K562 (cell line): ENCODE measurements around the gene ZNF865. TPM values are rescaled to one million over a fixed set of nuclear protein-coding genes. Genes with fewer than 3 reads are reported as not detected.

Experiments used
- ARID1B ChIP-seq: fragments of 450-650 bp; IDR thresholded peaks from 2 replicates; pipeline ENCODE4 v1.6.1; 2016; ENCODE audit warnings: antibody characterized with exemption, mild to moderate bottlenecking, inconsistent platforms
- EGR1 ChIP-seq: fragments of 450-650 bp; conservative IDR thresholded peaks from 2 replicates; pipeline ENCODE4 v1.6.1; 2017; ENCODE audit warnings: mild to moderate bottlenecking
- FOXJ2 ChIP-seq: fragments of 200-800 bp; sonication (Bioruptor generic); IDR thresholded peaks from 2 replicates; pipeline ENCODE4 v1.6.1; 2016; ENCODE audit warnings: missing genetic modification characterization, missing compliant biosample characterization
- FOXK2 ChIP-seq, 2 experiments: fragments of 450-650 bp; IDR thresholded peaks in 1 of 2; conservative IDR thresholded peaks in 1 of 2; 2 replicates each; pipeline ENCODE4 v1.6.1; 2016; ENCODE audit warnings: low read depth in 2 of 2, mild to moderate bottlenecking in 1 of 2
- GABPB1 ChIP-seq: sonication (generic); formaldehyde crosslinking; IDR thresholded peaks from 2 replicates; pipeline ENCODE4 v1.8.0; 2022; ENCODE audit warnings: mild to moderate bottlenecking, missing genetic modification reagents
- GTF2E2 ChIP-seq: fragments of 200-800 bp; sonication (Bioruptor generic); IDR thresholded peaks from 2 replicates; pipeline ENCODE4 v1.6.1; 2016; ENCODE audit warnings: missing genetic modification characterization, missing compliant biosample characterization
- HMGN3 ChIP-seq: IDR thresholded peaks from 2 replicates; pipeline ENCODE4 v1.6.1; 2011; ENCODE audit warnings: borderline replicate concordance, low read depth, mild to moderate bottlenecking, mixed read lengths, low read length; ENCODE audit not compliant: insufficient read length; ENCODE audit errors: extremely low read depth
- KLF16 ChIP-seq: IDR thresholded peaks from 2 replicates; pipeline ENCODE4 v1.6.1; 2016; ENCODE audit warnings: antibody characterized with exemption
- MAFF ChIP-seq: IDR thresholded peaks from 2 replicates; pipeline ENCODE4 v1.6.1; 2012; ENCODE audit warnings: low read length, improper control_type of control experiment
- NUFIP1 ChIP-seq: fragments of 450-650 bp; IDR thresholded peaks from 2 replicates; pipeline ENCODE4 v1.6.1; 2018; ENCODE audit not compliant: partially characterized antibody
- POLR2G ChIP-seq: fragments of 200-400 bp; formaldehyde crosslinking; IDR thresholded peaks from 2 replicates; pipeline ENCODE4 v1.6.1; 2017; ENCODE audit warnings: low read depth, mild to moderate bottlenecking, antibody characterized with exemption, low read length, moderate library complexity
- RBBP5 ChIP-seq: fragments of 200-600 bp; sonication (generic); IDR thresholded peaks from 2 replicates; pipeline ENCODE4 v1.6.1; 2012; ENCODE audit warnings: borderline replicate concordance, mild to moderate bottlenecking, low read length, control low read depth, inconsistent platforms; ENCODE audit not compliant: insufficient read depth, poor library complexity, severe bottlenecking
- SAP30 ChIP-seq: fragments of 200-600 bp; sonication (generic); IDR thresholded peaks from 2 replicates; pipeline ENCODE4 v1.6.1; 2012; ENCODE audit warnings: borderline replicate concordance, low read depth, mild to moderate bottlenecking, moderate library complexity, low read length, control low read depth, inconsistent platforms; ENCODE audit not compliant: insufficient read depth, poor library complexity, severe bottlenecking
- SMARCE1 ChIP-seq: fragments of 450-650 bp; IDR thresholded peaks from 2 replicates; pipeline ENCODE4 v1.7.1; 2016; ENCODE audit warnings: mild to moderate bottlenecking
- TAF7 ChIP-seq: fragments of 450-650 bp; IDR thresholded peaks from 2 replicates; pipeline ENCODE4 v1.6.1; 2016; ENCODE audit warnings: missing genetic modification characterization, missing compliant biosample characterization
- YY1 ChIP-seq, 3 experiments: IDR thresholded peaks; 2 replicates each; pipeline ENCODE4 v1.6.1; 2011; ENCODE audit warnings: low read length in 2 of 3, mild to moderate bottlenecking in 2 of 3, moderate library complexity in 2 of 3, borderline replicate concordance in 1 of 3, control low read depth in 1 of 3, low read depth in 1 of 3; ENCODE audit not compliant: insufficient read depth in 3 of 3, insufficient replicate concordance in 2 of 3, control insufficient read depth in 1 of 3, insufficient read length in 1 of 3; ENCODE audit errors: extremely low read depth in 1 of 3
- ZNF584 ChIP-seq: fragments of 200-800 bp; sonication (Bioruptor generic); IDR thresholded peaks from 2 replicates; pipeline ENCODE4 v1.6.1; 2016; ENCODE audit warnings: low read depth, mild to moderate bottlenecking, missing genetic modification characterization, missing compliant biosample characterization
- ZNF75A ChIP-seq: fragments of 450-650 bp; formaldehyde crosslinking; IDR thresholded peaks from 2 replicates; pipeline ENCODE4 v1.4.0; 2020; ENCODE audit warnings: mild to moderate bottlenecking
- polyA plus RNA-seq, 8 experiments: library from polyadenylated mRNA; depleted of rRNA in 4 of 8; stranded (reverse) in 5 of 8; unstranded in 3 of 8; fragments of >200 nt; fragmentation: Nextera tagmentation in 2 of 8; fragmentation: Illumina TruSeq in 1 of 8; extraction: Ambion mirVana in 2 of 8; extraction: Trizol in 1 of 8; gene quantifications; 2 replicates each; pipeline versions ENCODE4 v1.2.1 to v1.2.3, GENCODE V29; 2011 to 2014; ENCODE audit warnings: inconsistent platforms in 1 of 8, missing spikeins in 1 of 8
- total RNA-seq, 7 experiments: library from RNA; depleted of rRNA in 6 of 7; stranded (reverse); fragments of >200 nt in 6 of 7; fragmentation: Illumina TruSeq in 2 of 7; extraction: Trizol in 2 of 7; gene quantifications; 2 replicates each; pipeline versions ENCODE4 v1.2.1 to v1.2.3, GENCODE V29; 2011 to 2021; ENCODE audit warnings: low replicate concordance in 1 of 7
- TF ChIP-seq, protein P1 (sequence below): fragments of 450-650 bp; formaldehyde crosslinking; IDR thresholded peaks from 2 replicates; pipeline ENCODE4 v1.4.0; 2020; ENCODE audit warnings: mild to moderate bottlenecking, moderate library complexity
- TF ChIP-seq, protein P2 (sequence below), 3 experiments: fragments of 200-800 bp in 1 of 3; fragments of 250-450 bp in 1 of 3; fragments of 450-650 bp in 1 of 3; sonication (Bioruptor Pico) in 1 of 3; sonication (Bioruptor generic) in 1 of 3; formaldehyde crosslinking in 1 of 3; IDR thresholded peaks; 2 replicates each; pipeline versions ENCODE4 v1.6.1 to v1.8.0; 2016 to 2022; ENCODE audit warnings: mild to moderate bottlenecking in 2 of 3, missing genetic modification characterization in 2 of 3, missing compliant biosample characterization in 1 of 3, moderate library complexity in 1 of 3

Gene ZNF865
- total and polyA plus RNA-seq, 9 of the 15 experiments (the other 6 are each of a cell fraction or from before 2014, with no cell fraction given): 0.40 to 18.8 (median 1.6) TPM; not detected in 2

DNA sequence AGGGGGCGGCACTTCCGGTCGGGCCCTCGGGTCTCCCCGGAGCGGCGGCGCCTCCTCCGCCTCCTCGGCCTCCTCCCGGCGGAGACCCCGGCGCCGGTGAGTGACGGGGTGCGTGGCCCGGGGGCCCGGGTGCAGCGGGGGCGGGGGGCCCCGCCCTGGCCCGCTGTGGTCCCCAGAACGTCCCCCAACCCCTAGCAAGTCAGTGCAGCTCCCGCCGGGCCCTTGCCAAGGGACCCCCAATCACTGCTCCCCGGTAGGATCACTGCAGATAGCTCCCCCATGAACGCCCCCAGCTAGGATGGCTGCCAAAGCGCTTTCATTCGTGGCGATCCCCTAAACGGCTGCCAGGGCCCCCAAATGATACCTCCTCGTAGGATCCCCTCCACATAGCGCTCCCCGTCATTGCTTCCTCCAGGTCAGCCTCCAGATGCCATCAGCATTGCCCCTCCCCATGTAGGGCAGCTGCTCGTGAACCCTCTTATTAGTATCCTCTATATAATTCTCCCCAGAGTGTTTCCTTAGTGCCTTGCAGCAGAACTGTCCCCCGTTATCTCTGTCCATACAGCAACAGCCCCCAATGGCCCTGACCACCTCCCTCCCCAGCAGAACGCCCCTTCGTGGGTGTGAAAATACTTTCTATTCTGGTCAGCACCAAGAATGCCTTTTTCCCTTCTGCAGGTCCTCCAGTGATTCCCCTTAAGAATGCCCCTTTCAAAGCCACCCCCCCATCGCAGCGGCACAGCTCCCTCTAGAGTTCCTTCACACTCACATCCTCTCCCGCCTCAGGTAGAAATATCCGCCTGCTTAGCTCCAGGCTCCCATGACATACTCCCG lies at the start of gene ZNF865 (continued):
- TF ChIP-seq ZNF75A (CRISPR knock-in tag) (no peak), TAF7 (tag) (no peak), POLR2G (peak; percentile 78), RBBP5 (peak; percentile 61), ARID1B (peak; percentile 42), KLF16 (0 out of 2 replicates have a peak, but pooled peaks have one; percentile 47), EGR1 (peak; percentile 20; the same call in 1 of the 2 replicates), HMGN3 (no peak), GABPB1 (no peak), FOXK2 (conservative IDR thresholded peaks at IDR 0.05 in 1 of 2, IDR thresholded peaks at IDR 0.05 in 1 of 2; ENCODE audit: low read depth in 2 of 2) (0 out of 4 replicates have a peak, but pooled peaks of 1 of the 2 experiments have one; percentile 8), ZNF584 (no peak), NUFIP1 (no peak), SAP30 (peak; percentile 56), FOXJ2 (tag) (peak; percentile 48; the same call in 1 of the 2 replicates), GTF2E2 (tag) (peak; percentile 27; the same call in 1 of the 2 replicates), SMARCE1 (0 out of 2 replicates have a peak, but pooled peaks have one; percentile 35), YY1 (IDR thresholded peaks at IDR 0.05; ENCODE audit: borderline replicate concordance in 1 of 3, control insufficient read depth in 1 of 3, extremely low read depth in 1 of 3, insufficient read depth in 3 of 3, insufficient read length in 1 of 3, insufficient replicate concordance in 2 of 3, low read depth in 1 of 3, low read length in 2 of 3) (peak in 2 of 3 experiments; percentile 22 to 38), MAFF (no peak)
- TF ChIP-seq, protein P1, sequence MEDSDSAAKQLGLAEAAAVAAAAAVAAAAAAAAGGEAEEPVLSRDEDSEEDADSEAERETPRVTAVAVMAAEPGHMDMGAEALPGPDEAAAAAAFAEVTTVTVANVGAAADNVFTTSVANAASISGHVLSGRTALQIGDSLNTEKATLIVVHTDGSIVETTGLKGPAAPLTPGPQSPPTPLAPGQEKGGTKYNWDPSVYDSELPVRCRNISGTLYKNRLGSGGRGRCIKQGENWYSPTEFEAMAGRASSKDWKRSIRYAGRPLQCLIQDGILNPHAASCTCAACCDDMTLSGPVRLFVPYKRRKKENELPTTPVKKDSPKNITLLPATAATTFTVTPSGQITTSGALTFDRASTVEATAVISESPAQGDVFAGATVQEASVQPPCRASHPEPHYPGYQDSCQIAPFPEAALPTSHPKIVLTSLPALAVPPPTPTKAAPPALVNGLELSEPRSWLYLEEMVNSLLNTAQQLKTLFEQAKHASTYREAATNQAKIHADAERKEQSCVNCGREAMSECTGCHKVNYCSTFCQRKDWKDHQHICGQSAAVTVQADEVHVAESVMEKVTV (CRISPR knock-in tag): peak; percentile 76
- TF ChIP-seq, protein P2, sequence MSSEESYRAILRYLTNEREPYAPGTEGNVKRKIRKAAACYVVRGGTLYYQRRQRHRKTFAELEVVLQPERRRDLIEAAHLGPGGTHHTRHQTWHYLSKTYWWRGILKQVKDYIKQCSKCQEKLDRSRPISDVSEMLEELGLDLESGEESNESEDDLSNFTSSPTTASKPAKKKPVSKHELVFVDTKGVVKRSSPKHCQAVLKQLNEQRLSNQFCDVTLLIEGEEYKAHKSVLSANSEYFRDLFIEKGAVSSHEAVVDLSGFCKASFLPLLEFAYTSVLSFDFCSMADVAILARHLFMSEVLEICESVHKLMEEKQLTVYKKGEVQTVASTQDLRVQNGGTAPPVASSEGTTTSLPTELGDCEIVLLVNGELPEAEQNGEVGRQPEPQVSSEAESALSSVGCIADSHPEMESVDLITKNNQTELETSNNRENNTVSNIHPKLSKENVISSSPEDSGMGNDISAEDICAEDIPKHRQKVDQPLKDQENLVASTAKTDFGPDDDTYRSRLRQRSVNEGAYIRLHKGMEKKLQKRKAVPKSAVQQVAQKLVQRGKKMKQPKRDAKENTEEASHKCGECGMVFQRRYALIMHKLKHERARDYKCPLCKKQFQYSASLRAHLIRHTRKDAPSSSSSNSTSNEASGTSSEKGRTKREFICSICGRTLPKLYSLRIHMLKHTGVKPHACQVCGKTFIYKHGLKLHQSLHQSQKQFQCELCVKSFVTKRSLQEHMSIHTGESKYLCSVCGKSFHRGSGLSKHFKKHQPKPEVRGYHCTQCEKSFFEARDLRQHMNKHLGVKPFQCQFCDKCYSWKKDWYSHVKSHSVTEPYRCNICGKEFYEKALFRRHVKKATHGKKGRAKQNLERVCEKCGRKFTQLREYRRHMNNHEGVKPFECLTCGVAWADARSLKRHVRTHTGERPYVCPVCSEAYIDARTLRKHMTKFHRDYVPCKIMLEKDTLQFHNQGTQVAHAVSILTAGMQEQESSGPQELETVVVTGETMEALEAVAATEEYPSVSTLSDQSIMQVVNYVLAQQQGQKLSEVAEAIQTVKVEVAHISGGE (CRISPR knock-in tag; IDR thresholded peaks at IDR 0.05): peak in 1 of 3 experiments; percentile 79; a peak in 3 of 6 replicates
